Lung (tissue), 12 donors: ENCODE measurements around the gene PARVG. TPM values are rescaled to one million over a fixed set of nuclear protein-coding genes. Genes with fewer than 3 reads are reported as not detected.

Experiments used
- ATAC-seq: fragments of 200-7000 bp; cut with Tn5 transposase; one replicate; pipeline ENCODE4 v1.9.1; 2020; ENCODE audit warnings: moderate number of reproducible peaks; ENCODE audit not compliant: insufficient read depth, low FRiP score
- DNase-seq, 3 donors: peaks; one replicate each; pipeline ENCODE4 v3.0.0-alpha.2; 2013 to 2017
- H3K27ac ChIP-seq, 2 donors: one replicate each; pipeline ENCODE4 v1.5.1; 2013; ENCODE audit warnings: mild to moderate bottlenecking in 2 of 2, moderate library complexity in 2 of 2, control low read depth in 1 of 2, inconsistent platforms in 1 of 2, low read depth in 1 of 2, low read length in 1 of 2
- H3K27me3 ChIP-seq, 3 donors: one replicate each; pipeline ENCODE4 v1.5.1; 2013; ENCODE audit warnings: low read length in 2 of 3; ENCODE audit not compliant: control insufficient read depth in 3 of 3, insufficient read depth in 3 of 3
- H3K36me3 ChIP-seq, 4 donors: one replicate each; pipeline ENCODE4 v1.5.1; 2013; ENCODE audit warnings: low read length in 4 of 4, mild to moderate bottlenecking in 1 of 4, moderate library complexity in 1 of 4; ENCODE audit not compliant: control insufficient read depth in 4 of 4, insufficient read depth in 4 of 4
- H3K4me1 ChIP-seq, 5 donors: one replicate each; pipeline ENCODE4 v1.5.1; 2013; ENCODE audit warnings: low read length in 5 of 5, mild to moderate bottlenecking in 2 of 5, moderate library complexity in 1 of 5; ENCODE audit not compliant: control insufficient read depth in 5 of 5, insufficient read depth in 5 of 5
- H3K4me3 ChIP-seq: one replicate; pipeline ENCODE4 v1.5.1; 2013; ENCODE audit warnings: mild to moderate bottlenecking, control low read depth, moderate library complexity
- H3K9ac ChIP-seq, 2 donors: one replicate each; pipeline ENCODE4 v1.5.1; 2013; ENCODE audit warnings: low read length in 2 of 2, control low read depth in 1 of 2; ENCODE audit not compliant: insufficient read depth in 1 of 2
- H3K9me3 ChIP-seq, 4 donors: one replicate each; pipeline ENCODE4 v1.5.1; 2013; ENCODE audit warnings: low read length in 3 of 4, mild to moderate bottlenecking in 1 of 4, moderate library complexity in 1 of 4; ENCODE audit not compliant: control insufficient read depth in 4 of 4, insufficient read depth in 3 of 4
- CTCF ChIP-seq: IDR thresholded peaks from 2 replicates; pipeline ENCODE4 v1.5.1; 2012; ENCODE audit warnings: mild to moderate bottlenecking; ENCODE audit errors: control extremely low read depth, extremely low read depth
- WGBS, 2 donors: extraction: QIAGEN DNeasy Blood & Tissue Kit; methylation state at CpG; one replicate each; pipeline ENCODE4 v1.1.7; 2013; 5-methylcytosine and 5-hydroxymethylcytosine counted together
- polyA plus RNA-seq, 2 donors: library from polyadenylated mRNA; stranded (reverse); fragments of 200-250 nt; gene quantifications; one replicate each; pipeline ENCODE4 v1.2.1, GENCODE V29; 2013
- total RNA-seq, 2 donors: library from RNA; depleted of rRNA in 1 of 2; stranded (reverse); fragments of >200 nt in 1 of 2; gene quantifications; one replicate each; pipeline ENCODE4 v1.2.1, GENCODE V29; 2014 to 2021
- donor health status: control.
- donor health status: control.
- donor health status: Bipolar disorder and iron deficiency.
- donor health status: healthy.
- donor health status: DM: yes; HTN: yes; CAD: no.

PARVG gene
- total and polyA plus RNA-seq, 4 donors, result 20.4 to 67.4 (median 48.7) TPM

DNA sequence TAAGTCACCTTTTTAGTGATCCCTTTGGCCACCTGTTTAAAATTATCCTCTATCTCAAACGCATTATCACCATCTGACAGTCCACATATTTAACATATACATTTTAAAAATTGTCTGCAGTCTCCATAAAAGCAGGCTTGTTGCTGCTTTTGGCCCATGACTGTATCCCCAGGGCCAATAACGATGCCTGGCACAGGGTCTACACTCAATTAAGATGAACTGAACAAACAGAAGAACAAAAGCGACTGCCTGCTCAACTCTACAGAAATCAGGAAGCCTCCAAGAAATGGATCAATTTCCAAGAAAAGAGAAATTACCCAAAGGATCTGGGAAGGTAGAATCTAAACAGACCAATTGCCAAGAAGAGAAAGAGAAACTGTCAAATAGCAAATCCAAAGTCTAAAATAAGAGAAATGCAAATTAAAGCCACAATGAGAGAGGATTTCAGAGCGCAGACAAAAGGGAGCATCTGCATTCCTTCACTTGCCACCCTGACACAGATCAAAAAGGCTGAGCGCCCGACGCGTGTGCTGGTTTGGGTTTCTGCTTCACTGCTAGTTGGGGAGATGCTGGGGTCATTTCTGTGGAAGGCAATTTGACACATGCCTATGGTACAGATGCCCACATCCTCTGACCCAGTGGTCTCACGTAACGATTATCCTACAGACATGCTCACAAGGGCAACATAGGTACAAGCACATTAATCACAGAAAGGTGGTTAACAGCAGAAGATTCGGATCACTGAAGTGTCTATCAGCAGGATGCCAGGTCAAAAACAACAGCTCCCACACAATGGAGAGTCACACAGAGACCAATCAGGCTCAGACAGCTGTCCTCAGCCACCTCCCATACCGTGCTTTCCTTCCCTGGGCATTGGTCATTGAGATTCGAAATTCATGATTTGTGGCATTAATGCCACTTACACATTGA, 76.1 kb downstream of the PARVG start:
- Histone ChIP-seq H3K27ac (no peak overlapping the region), H3K9me3 (no peaks in the 10 kb centered on the region), H3K9ac (no peak overlapping the region), H3K27me3 (no peaks in the 10 kb centered on the region), H3K4me3 (no peak overlapping the region), H3K4me1 (peaks cover 0 to 8% (median 0%) of the 10 kb centered on the region in 5 donors), H3K36me3 (no peaks in the 10 kb centered on the region)
- DNase-seq (peak; percentile 61 to 70 (median 63)), ATAC-seq (no peak)
- 48 to 65% methylated on average over 13 of the region's 13 CpGs for WGBS, 2 donors
- TF ChIP-seq CTCF, result no peak

Other genes starting within 250 kb of the PARVG start
- gene SAMM50, start 225.5 kb upstream of the PARVG start, total RNA-seq, result 10 to 100 TPM; 34.9 to 35.9 TPM
- 10 to 100 TPM; 11.2 to 26.1 TPM for gene SAMM50, start 225.5 kb upstream of the PARVG start, polyA plus RNA-seq
- gene PARVB, start 156.6 kb upstream of the PARVG start, total RNA-seq, result 10 to 100 TPM; 49.4 to 50.1 TPM
- gene PARVB, start 156.6 kb upstream of the PARVG start, polyA plus RNA-seq, result 10 to 100 TPM; 16.9 to 64.2 TPM
- under 1 TPM; 0.49 to 0.74 TPM for gene SHISAL1, start 132.0 kb downstream of the PARVG start, total RNA-seq
- gene SHISAL1, start 132.0 kb downstream of the PARVG start, polyA plus RNA-seq, result under 1 TPM; 0.12 to 0.19 TPM